ENCODE measurements around the gene SEC14L3.

DNA sequence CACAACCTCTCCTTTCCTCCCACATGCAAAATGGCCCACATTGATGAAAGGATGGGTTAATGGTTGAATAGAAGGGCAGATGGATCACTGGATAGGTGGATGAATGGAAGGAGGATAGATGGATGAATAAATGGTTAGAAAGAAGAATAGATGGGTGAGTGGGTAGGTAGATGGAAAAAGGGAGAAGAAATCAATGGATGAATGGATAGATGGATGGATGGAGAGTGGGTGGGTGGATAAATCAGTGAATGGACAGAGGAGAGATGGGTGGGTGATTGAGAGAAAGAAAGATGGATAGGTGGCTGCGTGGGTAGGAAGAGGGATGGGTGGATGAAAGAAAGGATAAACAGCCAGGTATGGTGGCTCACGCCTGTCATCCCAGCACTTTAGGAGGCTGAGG, 1.2 kb downstream of the SEC14L3 start:
- TF ChIP-seq, protein P1, sequence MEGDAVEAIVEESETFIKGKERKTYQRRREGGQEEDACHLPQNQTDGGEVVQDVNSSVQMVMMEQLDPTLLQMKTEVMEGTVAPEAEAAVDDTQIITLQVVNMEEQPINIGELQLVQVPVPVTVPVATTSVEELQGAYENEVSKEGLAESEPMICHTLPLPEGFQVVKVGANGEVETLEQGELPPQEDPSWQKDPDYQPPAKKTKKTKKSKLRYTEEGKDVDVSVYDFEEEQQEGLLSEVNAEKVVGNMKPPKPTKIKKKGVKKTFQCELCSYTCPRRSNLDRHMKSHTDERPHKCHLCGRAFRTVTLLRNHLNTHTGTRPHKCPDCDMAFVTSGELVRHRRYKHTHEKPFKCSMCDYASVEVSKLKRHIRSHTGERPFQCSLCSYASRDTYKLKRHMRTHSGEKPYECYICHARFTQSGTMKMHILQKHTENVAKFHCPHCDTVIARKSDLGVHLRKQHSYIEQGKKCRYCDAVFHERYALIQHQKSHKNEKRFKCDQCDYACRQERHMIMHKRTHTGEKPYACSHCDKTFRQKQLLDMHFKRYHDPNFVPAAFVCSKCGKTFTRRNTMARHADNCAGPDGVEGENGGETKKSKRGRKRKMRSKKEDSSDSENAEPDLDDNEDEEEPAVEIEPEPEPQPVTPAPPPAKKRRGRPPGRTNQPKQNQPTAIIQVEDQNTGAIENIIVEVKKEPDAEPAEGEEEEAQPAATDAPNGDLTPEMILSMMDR (IDR thresholded peaks at IDR 0.05) = no peak
- TF ChIP-seq, protein P2, sequence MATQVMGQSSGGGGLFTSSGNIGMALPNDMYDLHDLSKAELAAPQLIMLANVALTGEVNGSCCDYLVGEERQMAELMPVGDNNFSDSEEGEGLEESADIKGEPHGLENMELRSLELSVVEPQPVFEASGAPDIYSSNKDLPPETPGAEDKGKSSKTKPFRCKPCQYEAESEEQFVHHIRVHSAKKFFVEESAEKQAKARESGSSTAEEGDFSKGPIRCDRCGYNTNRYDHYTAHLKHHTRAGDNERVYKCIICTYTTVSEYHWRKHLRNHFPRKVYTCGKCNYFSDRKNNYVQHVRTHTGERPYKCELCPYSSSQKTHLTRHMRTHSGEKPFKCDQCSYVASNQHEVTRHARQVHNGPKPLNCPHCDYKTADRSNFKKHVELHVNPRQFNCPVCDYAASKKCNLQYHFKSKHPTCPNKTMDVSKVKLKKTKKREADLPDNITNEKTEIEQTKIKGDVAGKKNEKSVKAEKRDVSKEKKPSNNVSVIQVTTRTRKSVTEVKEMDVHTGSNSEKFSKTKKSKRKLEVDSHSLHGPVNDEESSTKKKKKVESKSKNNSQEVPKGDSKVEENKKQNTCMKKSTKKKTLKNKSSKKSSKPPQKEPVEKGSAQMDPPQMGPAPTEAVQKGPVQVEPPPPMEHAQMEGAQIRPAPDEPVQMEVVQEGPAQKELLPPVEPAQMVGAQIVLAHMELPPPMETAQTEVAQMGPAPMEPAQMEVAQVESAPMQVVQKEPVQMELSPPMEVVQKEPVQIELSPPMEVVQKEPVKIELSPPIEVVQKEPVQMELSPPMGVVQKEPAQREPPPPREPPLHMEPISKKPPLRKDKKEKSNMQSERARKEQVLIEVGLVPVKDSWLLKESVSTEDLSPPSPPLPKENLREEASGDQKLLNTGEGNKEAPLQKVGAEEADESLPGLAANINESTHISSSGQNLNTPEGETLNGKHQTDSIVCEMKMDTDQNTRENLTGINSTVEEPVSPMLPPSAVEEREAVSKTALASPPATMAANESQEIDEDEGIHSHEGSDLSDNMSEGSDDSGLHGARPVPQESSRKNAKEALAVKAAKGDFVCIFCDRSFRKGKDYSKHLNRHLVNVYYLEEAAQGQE (IDR thresholded peaks at IDR 0.05; ENCODE audit: insufficient read depth in 1 of 2, low read depth in 2 of 2, low read length in 1 of 2) = no peak
- no peak for TF ChIP-seq POLR2AphosphoS5 (IDR thresholded peaks at IDR 0.05; ENCODE audit: low read depth, low read length)
